H7 (cell line): ENCODE data around the gene ZFAND4. TPM values are rescaled to one million over a fixed set of nuclear protein-coding genes. Genes with fewer than 3 reads are reported as not detected.
A peak's percentile ranks its signal among the peaks of the same experiment; 100 is the strongest.
"Not testable (repeated sequence)": the region's sequence is repeated elsewhere in the genome, so short reads cannot be mapped to it uniquely, and the experiment has no call there.

ENCODE experiments used
- DNase-seq: peaks from one replicate; pipeline ENCODE4 v3.0.0; 2012
- H3K27me3 ChIP-seq: 2 replicates; pipeline ENCODE4 v1.6.0; 2011; ENCODE audit warnings: mild to moderate bottlenecking, low read length; ENCODE audit not compliant: control insufficient read depth, insufficient read depth
- H3K36me3 ChIP-seq: replicated peaks from 2 replicates; pipeline ENCODE4 v1.5.1; 2011; ENCODE audit warnings: low read length; ENCODE audit not compliant: control insufficient read depth, insufficient read depth
- H3K4me3 ChIP-seq: 2 replicates; pipeline ENCODE4 v1.5.1; 2011; ENCODE audit warnings: low read depth, mild to moderate bottlenecking, control low read depth, low read length, moderate library complexity; ENCODE audit not compliant: insufficient read depth
- total RNA-seq: library from RNA; depleted of rRNA; stranded (reverse); fragments of >200 nt; shearing (Covaris generic); gene quantifications from 2 replicates; pipeline ENCODE4 v1.2.3, GENCODE V29; 2014; rRNA removed

Gene ZFAND4
- 8.0 and 13.6 TPM in 2 replicates for total RNA-seq

DNA sequence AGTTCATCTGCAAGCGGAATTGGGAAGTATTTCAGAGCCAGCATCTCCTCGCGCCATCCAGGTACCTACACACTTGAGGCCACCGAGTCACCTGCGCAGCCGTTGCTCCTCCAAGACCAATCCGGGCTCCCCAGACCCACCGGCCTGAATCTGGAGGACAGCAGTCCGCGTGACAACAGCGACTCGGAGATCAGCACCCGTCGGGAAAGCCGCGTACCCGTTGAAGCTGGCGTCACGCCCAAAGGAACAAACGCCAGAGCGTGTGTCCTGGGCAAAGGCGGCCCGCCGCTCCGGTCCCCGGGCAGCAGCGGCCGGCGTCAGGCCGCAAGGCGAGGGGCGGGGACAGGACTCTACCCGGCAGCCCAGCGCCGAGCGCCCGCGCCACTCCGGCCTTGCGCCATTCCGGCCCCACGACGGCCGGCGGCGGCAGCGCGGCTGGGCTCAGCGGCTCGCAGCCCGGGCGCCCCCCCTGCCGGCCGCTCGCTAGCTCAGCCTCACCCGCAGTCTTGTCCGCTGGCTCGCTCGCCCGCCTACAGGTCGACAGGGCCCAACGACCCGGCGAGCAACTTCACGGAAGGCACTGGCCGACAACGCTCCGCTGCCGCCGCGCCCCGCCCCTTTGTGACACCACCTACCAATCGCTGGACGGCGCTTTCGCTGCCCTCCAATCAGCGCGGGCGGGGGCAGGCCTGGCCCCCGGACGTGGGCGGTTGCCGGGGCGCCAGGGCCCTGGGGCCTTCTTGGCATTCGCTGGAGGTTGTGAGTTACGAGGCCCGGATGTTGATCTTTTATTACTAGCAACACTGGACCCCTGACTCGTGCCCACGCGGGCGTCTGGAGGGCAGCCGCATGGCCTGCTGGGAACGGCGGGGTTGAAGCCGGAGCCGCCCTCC is at the start of gene ZFAND4:
Gene ZFAND4, minus strand, starts transcription at position 592 of the 893 bp plus-strand sequence. CDS start 9,047 bp downstream, outside the sequence.
- H3K36me3 ChIP-seq: no peaks in the 10 kb centered on the region
- H3K4me3 ChIP-seq: peak within 1 kb of the TSS; percentile 84
- peak; percentile 99 for DNase-seq
- H3K27me3 ChIP-seq: no peaks in the 10 kb centered on the region

DNA sequence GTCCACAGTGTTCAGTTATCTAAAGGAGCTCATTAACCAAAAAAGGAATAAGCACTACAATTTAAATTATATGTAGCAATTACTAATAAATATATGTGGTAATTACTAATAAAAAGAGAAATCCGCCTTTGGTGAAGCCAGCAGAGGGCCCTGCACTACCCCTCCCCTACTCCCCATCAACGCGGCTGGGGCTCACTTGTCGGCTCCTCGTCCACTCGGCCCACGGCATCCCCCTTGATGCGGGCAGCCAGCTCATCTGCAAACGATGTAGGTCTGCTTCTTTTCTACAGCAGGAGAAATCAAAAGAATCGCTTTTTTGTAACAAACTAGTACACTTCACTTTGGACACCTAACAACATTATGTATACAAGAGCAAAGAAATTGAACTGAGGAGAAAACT is 48.9 kb upstream of the ZFAND4 start:
- DNase-seq, H3K36me3 ChIP-seq, H3K4me3 ChIP-seq, H3K27me3 ChIP-seq: not testable (repeated sequence)

DNA sequence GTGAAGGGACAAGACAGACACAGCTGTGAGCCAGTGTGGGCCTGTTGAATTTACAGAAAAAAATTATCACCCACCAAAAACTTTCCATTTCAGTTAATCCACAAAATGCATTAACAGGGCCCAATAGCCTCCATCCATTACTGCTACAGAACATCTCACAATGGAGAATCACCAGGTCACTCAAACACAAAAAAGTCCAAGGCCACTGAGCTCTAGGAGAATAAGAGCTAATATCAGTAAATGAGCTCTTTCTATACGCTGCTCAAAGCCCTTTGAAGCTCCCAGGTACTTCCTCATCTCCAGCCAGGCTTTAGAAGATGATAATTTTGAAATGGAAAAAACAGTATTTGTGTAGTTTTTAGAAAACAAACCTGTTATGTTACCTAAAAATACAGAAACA is 45.1 kb upstream of the ZFAND4 start:
- not testable (repeated sequence) for H3K36me3 ChIP-seq, H3K27me3 ChIP-seq, H3K4me3 ChIP-seq, DNase-seq

DNA sequence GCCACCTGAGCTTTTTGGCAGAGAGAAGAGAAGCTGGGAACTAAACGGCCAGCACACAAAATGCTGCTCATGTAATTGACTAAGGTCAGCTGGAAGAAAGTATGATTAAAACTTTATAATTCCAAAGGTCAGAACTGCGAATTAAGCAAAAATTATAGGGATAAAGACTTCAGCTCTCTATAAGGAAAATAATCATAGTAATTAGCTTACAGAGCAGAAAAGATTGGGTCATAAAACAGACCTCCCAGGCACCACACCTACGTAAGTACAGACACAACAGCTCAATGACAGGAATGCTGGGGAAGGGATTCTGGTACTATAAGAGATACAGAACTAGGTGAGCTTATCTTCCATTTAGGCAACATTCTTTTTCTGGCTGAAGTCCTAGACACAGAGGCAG is 44.5 kb upstream of the ZFAND4 start:
- H3K27me3 ChIP-seq, H3K4me3 ChIP-seq, DNase-seq, H3K36me3 ChIP-seq: not testable (repeated sequence)

DNA sequence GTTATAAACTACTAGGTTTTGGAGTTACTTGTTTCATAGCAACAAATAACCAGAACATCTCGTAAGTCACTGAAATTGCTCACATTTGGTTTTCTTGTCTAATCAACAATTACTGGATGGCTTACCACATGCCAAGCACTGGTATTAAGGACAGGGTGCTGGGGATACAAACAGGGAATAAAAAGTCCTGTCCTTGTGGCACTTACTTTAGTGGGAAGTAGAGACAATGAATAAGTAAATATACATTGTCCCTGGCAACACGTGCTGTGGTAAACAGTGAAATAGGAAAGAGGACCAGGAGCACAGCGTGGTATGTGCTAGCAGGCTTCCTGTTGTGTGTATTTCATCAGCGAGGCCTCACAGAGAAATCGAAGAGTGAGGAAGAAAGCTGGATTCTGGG is 38.7 kb upstream of the ZFAND4 start:
- not testable (repeated sequence) for H3K27me3 ChIP-seq, H3K4me3 ChIP-seq, DNase-seq, H3K36me3 ChIP-seq

DNA sequence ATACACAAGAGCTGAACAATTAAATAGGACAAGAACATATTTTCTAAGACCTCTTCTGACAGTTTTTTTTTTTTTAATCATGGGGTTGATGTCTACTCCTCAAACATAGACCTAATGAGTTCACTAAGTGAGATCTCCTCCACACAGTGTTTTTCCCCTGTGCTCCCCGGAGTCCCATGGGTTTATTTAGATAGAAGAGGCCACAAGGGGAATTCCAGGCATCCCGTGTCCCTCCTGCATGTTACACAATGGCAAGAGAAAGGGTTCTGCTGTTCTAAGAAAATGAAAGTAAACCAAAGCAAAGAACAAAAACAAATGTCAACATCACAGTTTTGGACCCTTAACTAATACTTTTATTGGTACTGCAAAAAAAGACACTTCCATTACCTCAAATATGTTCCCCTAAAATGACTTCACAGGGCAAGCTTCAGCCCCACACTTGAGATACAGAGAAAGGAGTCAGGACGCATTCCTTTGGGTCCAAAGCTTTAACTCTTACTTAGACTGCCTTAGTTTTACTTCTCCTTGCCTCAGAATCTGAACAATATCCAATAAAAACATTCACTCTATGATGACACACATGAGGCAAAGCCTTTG is 37.7 kb upstream of the ZFAND4 start:
- H3K36me3 ChIP-seq, DNase-seq, H3K27me3 ChIP-seq, H3K4me3 ChIP-seq: not testable (repeated sequence)

DNA sequence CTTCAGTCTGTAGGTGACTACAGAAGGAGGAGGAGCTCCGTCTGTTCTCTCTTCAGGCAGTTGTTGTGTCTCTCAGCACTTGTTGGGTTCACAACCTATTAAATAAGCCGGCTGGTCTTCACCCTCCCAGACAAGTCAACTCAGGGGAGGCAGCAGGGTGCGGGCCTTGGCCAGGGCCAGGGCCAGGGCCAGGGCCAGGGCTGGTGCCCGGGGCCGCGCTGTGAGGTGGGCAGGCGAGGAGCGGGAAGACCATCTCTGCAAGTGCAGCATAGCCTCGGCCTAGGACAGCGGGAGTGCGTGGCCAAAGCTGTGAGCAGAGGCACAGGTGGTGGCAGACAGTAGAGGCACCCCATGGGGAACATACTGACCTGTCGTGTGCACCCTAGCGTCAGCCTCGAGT is 5.9 kb upstream of the ZFAND4 start:
- not testable (repeated sequence) for H3K4me3 ChIP-seq, H3K36me3 ChIP-seq, H3K27me3 ChIP-seq, DNase-seq

DNA sequence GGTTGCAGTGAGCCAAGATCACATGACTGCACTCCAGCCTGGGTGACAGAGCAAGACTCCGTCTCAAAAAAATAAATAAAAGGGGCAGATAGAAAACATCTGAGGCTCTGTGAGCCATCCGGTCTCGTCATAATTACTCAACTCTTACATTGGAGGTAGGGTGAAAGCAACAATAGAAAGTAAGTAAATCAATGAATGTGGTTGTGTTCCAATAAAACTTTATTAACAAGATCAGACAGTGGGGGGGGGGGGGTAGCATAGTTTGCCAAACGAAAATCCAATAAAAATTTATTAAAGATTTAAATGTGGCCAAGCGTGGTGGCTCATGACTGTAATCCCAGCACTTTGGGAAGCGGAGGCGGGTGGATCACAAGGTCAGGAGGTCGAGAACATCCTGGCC is 2.8 kb upstream of the ZFAND4 start:
- Histone ChIP-seq H3K4me3 (no peak overlapping the region), H3K27me3 (no peaks in the 10 kb centered on the region), H3K36me3 (no peaks in the 10 kb centered on the region)
- DNase-seq: no peak

DNA sequence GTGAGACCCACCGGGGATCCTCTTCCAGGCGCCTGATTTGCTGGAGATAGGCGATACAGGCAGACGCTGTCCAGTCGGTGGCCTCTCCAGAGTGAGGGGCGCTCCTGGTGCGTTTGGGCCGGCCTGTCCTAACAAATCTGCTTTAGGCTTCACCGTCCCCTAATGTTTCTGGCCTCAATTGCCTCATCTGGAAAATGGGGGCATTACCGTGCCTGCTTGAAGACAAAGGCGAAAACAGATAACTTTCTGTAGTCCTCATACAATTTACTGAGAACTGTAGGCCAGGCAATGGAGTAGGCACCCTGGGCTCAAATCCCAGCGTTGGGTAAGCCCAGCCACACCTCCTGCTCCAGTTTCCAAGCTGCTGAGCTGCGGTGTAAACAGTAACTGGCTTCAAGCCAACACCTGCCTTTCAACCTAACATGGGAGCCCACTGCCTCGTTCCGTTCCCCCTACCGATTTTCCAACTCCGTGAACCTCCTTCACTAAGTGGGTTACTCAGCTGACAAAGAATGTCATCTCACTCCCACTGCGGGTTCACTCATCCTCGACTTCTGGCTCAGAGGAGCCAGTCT is 589 bp upstream of the ZFAND4 start:
- no peaks in the 10 kb centered on the region for H3K27me3 ChIP-seq
- no peaks in the 10 kb centered on the region for H3K36me3 ChIP-seq
- peak overlapping the region; percentile 54 for H3K4me3 ChIP-seq
- DNase-seq: no peak

DNA sequence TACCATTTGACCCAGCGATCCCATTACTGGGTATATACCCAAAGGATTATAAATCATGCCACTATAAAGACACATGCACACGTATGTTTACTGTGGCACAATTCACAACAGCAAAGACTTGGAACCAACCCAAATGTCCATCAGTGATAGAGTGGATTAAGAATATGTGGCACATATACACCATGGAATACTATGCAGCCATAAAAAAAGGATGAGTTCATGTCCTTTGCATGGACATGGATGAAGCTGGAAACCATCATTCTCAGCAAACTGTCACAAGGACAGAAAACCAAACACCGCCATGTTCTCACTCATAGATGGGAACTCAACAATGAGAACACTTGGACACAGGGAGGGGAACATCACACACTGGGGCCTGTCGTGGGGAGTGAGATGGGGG is 1.3 kb downstream of the ZFAND4 start:
- H3K27me3 ChIP-seq, H3K4me3 ChIP-seq, H3K36me3 ChIP-seq, DNase-seq: not testable (repeated sequence)

DNA sequence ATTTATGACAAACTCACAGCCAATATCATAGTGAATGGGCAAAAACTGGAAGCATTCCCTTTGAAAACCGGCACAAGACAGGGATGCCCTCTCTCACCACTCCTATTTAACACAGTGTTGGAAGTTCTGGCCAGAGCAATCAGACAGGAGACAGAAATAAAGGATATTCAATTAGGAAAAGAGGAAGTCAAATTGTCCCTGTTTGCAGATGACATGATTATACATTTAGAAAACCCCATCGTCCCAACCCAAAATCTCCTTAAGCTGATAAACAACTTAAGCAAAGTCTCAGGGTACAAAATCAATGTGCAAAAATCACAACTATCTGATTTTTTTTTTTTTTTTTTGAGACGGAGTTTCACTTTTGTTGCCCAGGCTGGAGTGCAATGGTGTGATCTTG is 2.7 kb downstream of the ZFAND4 start:
- H3K4me3 ChIP-seq, H3K36me3 ChIP-seq, DNase-seq, H3K27me3 ChIP-seq: not testable (repeated sequence)

DNA sequence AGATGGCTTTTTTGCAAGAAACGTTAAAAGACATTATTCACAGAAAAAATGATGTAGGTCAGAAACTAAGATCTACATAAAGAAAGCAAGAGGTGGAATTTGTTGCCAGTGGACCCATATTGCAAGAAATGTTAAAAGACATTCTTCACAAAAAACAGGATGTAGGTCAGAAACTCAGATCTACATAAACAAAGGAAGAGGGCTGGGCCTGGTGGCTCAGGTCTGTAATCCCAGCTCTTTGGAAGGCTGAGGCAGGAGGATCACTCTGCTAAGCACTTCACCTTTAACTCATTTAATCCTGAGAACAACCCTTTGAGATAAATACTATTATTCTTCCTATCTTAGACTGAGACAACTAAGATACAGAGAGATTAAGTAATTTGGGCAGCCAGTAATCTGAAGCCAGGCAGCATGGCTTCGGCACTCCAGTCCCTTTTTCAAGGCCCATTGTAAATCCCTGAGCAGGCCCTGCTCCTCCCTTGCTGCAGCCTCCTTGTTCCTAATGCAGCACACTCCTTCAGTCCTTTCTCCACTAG is 11.6 kb downstream of the ZFAND4 start:
- no peaks in the 10 kb centered on the region for H3K36me3 ChIP-seq
- no peak for DNase-seq
- H3K4me3 ChIP-seq: no peak overlapping the region
- no peaks in the 10 kb centered on the region for H3K27me3 ChIP-seq

DNA sequence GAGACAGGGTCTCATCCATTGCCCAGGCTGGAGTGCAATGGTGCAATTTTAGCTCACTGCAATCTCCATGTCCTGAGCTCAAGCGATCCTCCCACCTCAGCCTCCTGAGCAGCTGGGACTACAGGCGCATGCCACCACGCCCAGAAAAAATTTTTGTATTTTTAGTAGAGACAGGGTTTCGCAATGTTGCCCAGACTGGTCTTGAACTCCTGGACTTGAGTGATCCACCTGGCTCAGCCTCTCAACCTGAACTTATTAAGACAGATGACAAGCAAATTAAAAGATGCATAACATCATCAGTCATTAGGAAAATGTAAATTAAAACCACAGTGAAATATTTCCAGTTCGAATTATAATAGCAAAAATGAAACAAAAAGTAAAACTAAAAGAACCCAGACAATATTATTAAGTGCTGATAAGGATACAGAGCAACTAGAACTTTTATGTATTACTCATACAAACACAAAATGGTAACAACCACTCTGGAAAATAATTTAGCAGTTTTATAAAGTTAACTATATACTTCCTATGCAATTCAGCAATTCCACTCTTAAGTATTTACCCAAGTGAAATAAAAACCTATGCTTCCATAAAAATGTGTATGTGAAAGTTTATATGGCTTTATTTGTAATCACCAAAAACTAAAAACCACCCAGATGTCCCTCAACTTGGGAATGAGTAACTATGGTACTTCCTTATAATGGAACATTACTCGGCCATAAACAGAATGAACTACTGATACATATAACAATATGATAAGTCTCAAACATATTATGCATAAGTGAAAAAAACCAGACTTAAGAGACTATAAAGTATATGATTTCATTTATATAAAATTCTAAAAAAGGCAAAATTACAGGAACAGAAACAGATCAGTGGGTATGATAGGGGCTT is 15.3 kb downstream of the ZFAND4 start:
- no peaks in the 10 kb centered on the region for H3K27me3 ChIP-seq
- DNase-seq: no peak
- no peaks in the 10 kb centered on the region for H3K36me3 ChIP-seq
- H3K4me3 ChIP-seq: no peak overlapping the region

DNA sequence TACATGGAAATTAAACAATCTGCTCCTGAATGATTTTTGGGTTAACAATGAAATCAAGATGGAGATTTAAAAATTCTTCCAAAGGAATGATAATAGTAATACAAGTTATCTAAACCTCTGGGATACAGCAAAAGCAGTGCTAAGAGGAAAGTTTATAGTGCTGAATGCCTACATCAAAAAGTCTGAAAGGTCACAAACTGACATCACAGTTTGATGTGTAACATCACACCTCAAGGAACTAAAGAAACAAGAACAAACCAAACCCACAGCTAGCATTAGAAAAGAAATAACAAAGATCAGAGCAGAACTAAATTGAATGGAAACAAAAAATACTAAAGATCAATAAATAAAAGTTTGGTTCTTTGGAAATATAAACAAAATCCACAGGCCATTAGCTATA is 17.4 kb downstream of the ZFAND4 start:
- no peaks in the 10 kb centered on the region for H3K27me3 ChIP-seq
- no peak for DNase-seq
- no peak overlapping the region for H3K4me3 ChIP-seq
- H3K36me3 ChIP-seq: no peaks in the 10 kb centered on the region
